ENCODE data around the gene FAM50B.

DNA sequence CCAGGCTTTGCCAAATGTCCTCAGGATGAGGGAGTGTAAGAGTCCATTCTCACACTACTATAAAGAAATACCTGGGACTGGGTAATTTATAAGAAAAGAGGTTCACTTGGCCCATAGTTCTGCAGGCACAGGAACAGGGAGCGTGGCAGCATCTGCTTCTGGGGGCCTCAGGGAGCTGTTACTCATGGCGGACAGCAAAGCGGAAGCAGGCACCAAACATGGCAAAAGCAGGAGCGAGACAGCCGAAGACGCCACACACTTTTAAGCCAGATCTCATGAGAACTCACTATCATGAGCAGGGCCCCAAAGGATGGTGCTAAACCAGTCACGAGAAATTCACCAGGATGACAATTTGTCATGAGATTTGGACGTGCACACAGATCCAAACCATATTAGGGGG lies 22.8 kb downstream of the FAM50B start:
- TF ChIP-seq, protein P1, sequence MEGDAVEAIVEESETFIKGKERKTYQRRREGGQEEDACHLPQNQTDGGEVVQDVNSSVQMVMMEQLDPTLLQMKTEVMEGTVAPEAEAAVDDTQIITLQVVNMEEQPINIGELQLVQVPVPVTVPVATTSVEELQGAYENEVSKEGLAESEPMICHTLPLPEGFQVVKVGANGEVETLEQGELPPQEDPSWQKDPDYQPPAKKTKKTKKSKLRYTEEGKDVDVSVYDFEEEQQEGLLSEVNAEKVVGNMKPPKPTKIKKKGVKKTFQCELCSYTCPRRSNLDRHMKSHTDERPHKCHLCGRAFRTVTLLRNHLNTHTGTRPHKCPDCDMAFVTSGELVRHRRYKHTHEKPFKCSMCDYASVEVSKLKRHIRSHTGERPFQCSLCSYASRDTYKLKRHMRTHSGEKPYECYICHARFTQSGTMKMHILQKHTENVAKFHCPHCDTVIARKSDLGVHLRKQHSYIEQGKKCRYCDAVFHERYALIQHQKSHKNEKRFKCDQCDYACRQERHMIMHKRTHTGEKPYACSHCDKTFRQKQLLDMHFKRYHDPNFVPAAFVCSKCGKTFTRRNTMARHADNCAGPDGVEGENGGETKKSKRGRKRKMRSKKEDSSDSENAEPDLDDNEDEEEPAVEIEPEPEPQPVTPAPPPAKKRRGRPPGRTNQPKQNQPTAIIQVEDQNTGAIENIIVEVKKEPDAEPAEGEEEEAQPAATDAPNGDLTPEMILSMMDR (conservative IDR thresholded peaks at IDR 0.05; ENCODE audit: low read length): no peak
- TF ChIP-seq EZH2phosphoT487 (IDR thresholded peaks at IDR 0.05; ENCODE audit: borderline replicate concordance, low read depth, low read length): no peak
